Neural cell (in vitro differentiated cells): ENCODE results near the gene FGF6. TPM values are rescaled to one million over a fixed set of nuclear protein-coding genes. Genes with fewer than 3 reads are reported as not detected.

Experiments used
- H2AFZ ChIP-seq: fragments of 200-600, 300-800 bp; sonication (generic), shearing (Covaris generic); 2 replicates; pipeline ENCODE4 v1.6.0; 2014; ENCODE audit warnings: low read depth, mild to moderate bottlenecking, antibody characterized with exemption, low read length, moderate library complexity
- H3F3A ChIP-seq: fragments of 200-600 bp; shearing (Covaris generic); 2 replicates; pipeline ENCODE4 v1.6.1; 2016; ENCODE audit warnings: mild to moderate bottlenecking, moderate library complexity, mixed read lengths, antibody characterized with exemption, low read length; ENCODE audit not compliant: insufficient read depth, poor library complexity, severe bottlenecking
- H3K27ac ChIP-seq: fragments of 200-600, 300-800 bp; sonication (generic), shearing (Covaris generic); 2 replicates; pipeline ENCODE4 v1.5.1; 2014; ENCODE audit warnings: mild to moderate bottlenecking, low read length, moderate library complexity
- H3K27me3 ChIP-seq: fragments of 300-800, 200-600 bp; sonication (generic), shearing (Covaris generic); 2 replicates; pipeline ENCODE4 v1.6.0; 2014; ENCODE audit warnings: mild to moderate bottlenecking, low read depth, low read length, moderate library complexity; ENCODE audit not compliant: insufficient read depth
- H3K36me3 ChIP-seq: fragments of 300-800, 200-600 bp; sonication (generic), shearing (Covaris generic); 2 replicates; pipeline ENCODE4 v1.5.1; 2014; ENCODE audit warnings: mild to moderate bottlenecking, antibody characterized with exemption, low read length, moderate library complexity; ENCODE audit not compliant: insufficient read depth
- H3K4me2 ChIP-seq: fragments of 300-800, 200-600 bp; sonication (generic), shearing (Covaris generic); 2 replicates; pipeline ENCODE4 v1.6.0; 2014; ENCODE audit warnings: mild to moderate bottlenecking, low read length
- H3K4me3 ChIP-seq: fragments of 300-800, 200-600 bp; sonication (generic), shearing (Covaris generic); 2 replicates; pipeline ENCODE4 v1.5.1; 2014; ENCODE audit warnings: mild to moderate bottlenecking, low read length, moderate library complexity
- H3K79me2 ChIP-seq: fragments of 200-600 bp; shearing (Covaris generic); replicated peaks from 2 replicates; pipeline ENCODE4 v1.6.0; 2014; ENCODE audit warnings: mild to moderate bottlenecking, low read length, moderate library complexity; ENCODE audit not compliant: insufficient read depth
- H3K9ac ChIP-seq: fragments of 300-800, 200-600 bp; sonication (generic), shearing (Covaris generic); 2 replicates; pipeline ENCODE4 v1.6.1; 2016; ENCODE audit warnings: mild to moderate bottlenecking, low read length, mixed read lengths
- H3K9me2 ChIP-seq: fragments of 200-600 bp; shearing (Covaris generic); 2 replicates; pipeline ENCODE4 v1.6.1; 2016; ENCODE audit warnings: mild to moderate bottlenecking, low read length, mixed read lengths; ENCODE audit not compliant: insufficient read depth
- H3K9me3 ChIP-seq: fragments of 200-600, 300-800 bp; sonication (generic), shearing (Covaris generic); 2 replicates; pipeline ENCODE4 v1.6.1; 2016; ENCODE audit warnings: mild to moderate bottlenecking, mixed run types, low read length, moderate library complexity, mixed read lengths
- H4K20me1 ChIP-seq: fragments of 200-600 bp; shearing (Covaris generic); 2 replicates; pipeline ENCODE4 v1.6.1; 2016; ENCODE audit warnings: mild to moderate bottlenecking, mixed run types; ENCODE audit not compliant: insufficient read depth
- CTCF ChIP-seq: fragments of 450-650 bp; IDR thresholded peaks from 2 replicates; pipeline ENCODE4 v1.5.1; 2014; ENCODE audit warnings: antibody characterized with exemption, mild to moderate bottlenecking, moderate library complexity; ENCODE audit not compliant: poor library complexity, severe bottlenecking
- EP300 ChIP-seq: fragments of 450-650 bp; conservative IDR thresholded peaks from 2 replicates; pipeline ENCODE4 v1.6.1; 2014; ENCODE audit warnings: antibody characterized with exemption, mild to moderate bottlenecking, moderate library complexity; ENCODE audit not compliant: poor library complexity, severe bottlenecking
- EZH2 ChIP-seq: fragments of 200-600, 300-800 bp; shearing (Covaris generic), sonication (generic); IDR thresholded peaks from 2 replicates; pipeline ENCODE4 v1.6.1; 2014; ENCODE audit warnings: antibody characterized with exemption, low read length, borderline replicate concordance, mild to moderate bottlenecking; ENCODE audit not compliant: insufficient read depth, poor library complexity, severe bottlenecking
- MXI1 ChIP-seq: fragments of 450-650 bp; conservative IDR thresholded peaks from 2 replicates; pipeline ENCODE4 v1.6.1; 2014; ENCODE audit warnings: antibody characterized with exemption, mild to moderate bottlenecking; ENCODE audit not compliant: poor library complexity, severe bottlenecking
- POLR2AphosphoS5 ChIP-seq: IDR thresholded peaks from 2 replicates; pipeline ENCODE4 v1.6.1; 2012
- RAD21 ChIP-seq: fragments of 450-650 bp; conservative IDR thresholded peaks from 2 replicates; pipeline ENCODE4 v1.6.1; 2014; ENCODE audit warnings: antibody characterized with exemption, mild to moderate bottlenecking, moderate library complexity
- REST ChIP-seq: IDR thresholded peaks from 2 replicates; pipeline ENCODE4 v1.6.1; 2012; ENCODE audit warnings: borderline replicate concordance
- SMC3 ChIP-seq: fragments of 450-650 bp; conservative IDR thresholded peaks from 2 replicates; pipeline ENCODE4 v1.6.1; 2014; ENCODE audit warnings: antibody characterized with exemption, mild to moderate bottlenecking, moderate library complexity; ENCODE audit not compliant: poor library complexity
- TAF1 ChIP-seq: IDR thresholded peaks from 2 replicates; pipeline ENCODE4 v1.6.1; 2012; ENCODE audit warnings: low read depth
- polyA plus RNA-seq: library from polyadenylated mRNA; depleted of rRNA; stranded (reverse); fragments of >200 nt; gene quantifications from 2 replicates; pipeline ENCODE4 v1.2.3, GENCODE V29; 2014

Gene FGF6
- polyA plus RNA-seq, 1 donor from 2014 or later = not detected

- peaks cover 5% of the 10 kb centered on the region for H3F3A ChIP-seq
- no peak overlapping the region for H3K4me3 ChIP-seq
- H2AFZ ChIP-seq = no peak overlapping the region
- no peak for TF ChIP-seq EP300
- no peak for TF ChIP-seq SMC3
- TF ChIP-seq REST = no peak
- TF ChIP-seq CTCF = no peak
- TF ChIP-seq POLR2AphosphoS5 = no peak
- no peak for TF ChIP-seq EZH2
- TF ChIP-seq MXI1 = no peak
- TF ChIP-seq TAF1 = no peak
- no peak for TF ChIP-seq RAD21
- H3K27ac ChIP-seq = no peak overlapping the region
- H3K27me3 ChIP-seq = no peaks in the 10 kb centered on the region
- H3K9me2 ChIP-seq = no peaks in the 10 kb centered on the region
- no peak overlapping the region for H3K9ac ChIP-seq
- H3K36me3 ChIP-seq = no peaks in the 10 kb centered on the region
- no peaks in the 10 kb centered on the region for H3K79me2 ChIP-seq
- H3K4me2 ChIP-seq = no peak overlapping the region
- no peaks in the 10 kb centered on the region for H4K20me1 ChIP-seq
- H3K9me3 ChIP-seq = no peaks in the 10 kb centered on the region
Observed at GRCh38 chr12:4418913-4419312, 26.7 kb downstream of the FGF6 start.

- Histone ChIP-seq H3K9ac (no peak overlapping the region), H2AFZ (no peak overlapping the region)
- no peak for TF ChIP-seq REST
- TF ChIP-seq EZH2 = no peak
- no peak for TF ChIP-seq CTCF
- TF ChIP-seq RAD21 = no peak
- no peak for TF ChIP-seq SMC3
Observed at GRCh38 chr12:4417936-4418335, 27.7 kb downstream of the FGF6 start.

More at GRCh38 chr12:4417936-4418335, 27.7 kb downstream of the FGF6 start:
- no peaks in the 10 kb centered on the region for H3K9me2 ChIP-seq
- H3K27ac ChIP-seq = no peak overlapping the region
- H3K27me3 ChIP-seq = no peaks in the 10 kb centered on the region
- H4K20me1 ChIP-seq = no peaks in the 10 kb centered on the region
- H3K4me2 ChIP-seq = no peak overlapping the region
- no peaks in the 10 kb centered on the region for H3K9me3 ChIP-seq
- H3F3A ChIP-seq = peaks cover 5% of the 10 kb centered on the region
- no peaks in the 10 kb centered on the region for H3K36me3 ChIP-seq
- no peak overlapping the region for H3K4me3 ChIP-seq
- H3K79me2 ChIP-seq = no peaks in the 10 kb centered on the region
